ENCODE data around the gene GNAI1. TPM values are rescaled to one million over a fixed set of nuclear protein-coding genes. Genes with fewer than 3 reads are reported as not detected.

Gene GNAI1
- total RNA-seq, 2 experiments from 2014 or later: not detected

- intact Hi-C loops (cut with micrococcal nuclease; ENCODE audit: unreplicated experiment): no loop called here
- Histone ChIP-seq H3K36me3 (ENCODE audit: insufficient read depth, low read length) (no peaks in the 10 kb centered on the region), H3K4me2 (ENCODE audit: low read length) (no peak overlapping the region), H3K4me1 (ENCODE audit: insufficient read depth, low read length, poor library complexity, severe bottlenecking) (no peaks in the 10 kb centered on the region), H4K20me1 (ENCODE audit: insufficient read depth, low read length) (no peaks in the 10 kb centered on the region), H3K9me2 (ENCODE audit: insufficient read depth, low read length) (no peaks in the 10 kb centered on the region), H3K9me3 (ENCODE audit: low read length) (no peaks in the 10 kb centered on the region), H3K27ac (ENCODE audit: low read depth, low read length, poor library complexity, severe bottlenecking) (no peak overlapping the region), H2AFZ (ENCODE audit: low read length) (no peak overlapping the region), H3K79me2 (ENCODE audit: insufficient read depth, low read depth, low read length) (no peaks in the 10 kb centered on the region), H3K4me3 (ENCODE audit: low read depth, low read length, poor library complexity, severe bottlenecking) (no peak overlapping the region)
- no peak for DNase-seq (ENCODE audit: low spot score)
- CTCF ChIA-PET (ENCODE audit: unreplicated experiment): no interaction called here
- POLR2A ChIA-PET: interaction anchor here (0.6 kb wide), 1 partner anchor 1112 kb away, joined by 3 read pairs; no protein-coding TSS in a partner anchor
- no peak for TF ChIP-seq CTCF (conservative IDR thresholded peaks at IDR 0.05; ENCODE audit: low read length)
- no peak for TF ChIP-seq EZH2phosphoT487 (IDR thresholded peaks at IDR 0.05; ENCODE audit: borderline replicate concordance, low read depth, low read length)
- BruUV-seq (replicated peaks): no TSS peak
Observed at GRCh38 chr7:80170445-80170844, 35.8 kb downstream of the GNAI1 start.

GRCh38 chr7:80172387-80172786, 37.8 kb downstream of the GNAI1 start:
- TF ChIP-seq EZH2phosphoT487 (IDR thresholded peaks at IDR 0.05; ENCODE audit: borderline replicate concordance, low read depth, low read length) (no peak), CTCF (conservative IDR thresholded peaks at IDR 0.05; ENCODE audit: low read length) (no peak)
- ChIA-PET CTCF (ENCODE audit: unreplicated experiment) (no interaction called here), POLR2A (no interaction called here)

GRCh38 chr7:80175744-80176143, 41.1 kb downstream of the GNAI1 start:
- BruUV-seq (replicated peaks): no TSS peak
- no peaks in the 10 kb centered on the region for H3K9me3 ChIP-seq (ENCODE audit: low read length)
- POLR2A ChIA-PET: no interaction called here
- H3K36me3 ChIP-seq (ENCODE audit: insufficient read depth, low read length): no peaks in the 10 kb centered on the region
- no peaks in the 10 kb centered on the region for H3K4me1 ChIP-seq (ENCODE audit: insufficient read depth, low read length, poor library complexity, severe bottlenecking)
- no peak for DNase-seq (ENCODE audit: low spot score)
- intact Hi-C loops (cut with micrococcal nuclease; ENCODE audit: unreplicated experiment): no loop called here
- no peak overlapping the region for H2AFZ ChIP-seq (ENCODE audit: low read length)
- H3K4me2 ChIP-seq (ENCODE audit: low read length): no peak overlapping the region
- H4K20me1 ChIP-seq (ENCODE audit: insufficient read depth, low read length): no peaks in the 10 kb centered on the region
- no peaks in the 10 kb centered on the region for H3K9me2 ChIP-seq (ENCODE audit: insufficient read depth, low read length)
- CTCF ChIA-PET (ENCODE audit: unreplicated experiment): no interaction called here
- H3K4me3 ChIP-seq (ENCODE audit: low read depth, low read length, poor library complexity, severe bottlenecking): no peak overlapping the region
- H3K79me2 ChIP-seq (ENCODE audit: insufficient read depth, low read depth, low read length): no peaks in the 10 kb centered on the region
- no peak overlapping the region for H3K27ac ChIP-seq (ENCODE audit: low read depth, low read length, poor library complexity, severe bottlenecking)
- TF ChIP-seq CTCF (conservative IDR thresholded peaks at IDR 0.05; ENCODE audit: low read length) (no peak), EZH2phosphoT487 (IDR thresholded peaks at IDR 0.05; ENCODE audit: borderline replicate concordance, low read depth, low read length) (no peak)

More at GRCh38 chr7:80172387-80172786, 37.8 kb downstream of the GNAI1 start:
- H4K20me1 ChIP-seq (ENCODE audit: insufficient read depth, low read length): no peaks in the 10 kb centered on the region
- H3K9me2 ChIP-seq (ENCODE audit: insufficient read depth, low read length): no peaks in the 10 kb centered on the region
- intact Hi-C loops (cut with micrococcal nuclease; ENCODE audit: unreplicated experiment): no loop called here
- no peak for DNase-seq (ENCODE audit: low spot score)
- no peaks in the 10 kb centered on the region for H3K36me3 ChIP-seq (ENCODE audit: insufficient read depth, low read length)
- no TSS peak for BruUV-seq (replicated peaks)
- no peaks in the 10 kb centered on the region for H3K9me3 ChIP-seq (ENCODE audit: low read length)
- no peak overlapping the region for H3K27ac ChIP-seq (ENCODE audit: low read depth, low read length, poor library complexity, severe bottlenecking)
- no peaks in the 10 kb centered on the region for H3K4me1 ChIP-seq (ENCODE audit: insufficient read depth, low read length, poor library complexity, severe bottlenecking)
- no peak overlapping the region for H3K4me3 ChIP-seq (ENCODE audit: low read depth, low read length, poor library complexity, severe bottlenecking)
- H2AFZ ChIP-seq (ENCODE audit: low read length): no peak overlapping the region
- no peaks in the 10 kb centered on the region for H3K79me2 ChIP-seq (ENCODE audit: insufficient read depth, low read depth, low read length)
- H3K4me2 ChIP-seq (ENCODE audit: low read length): no peak overlapping the region

All from OCI-LY7 (cell line).